Transverse colon (tissue), 4 donors: ENCODE measurements around the gene KHDRBS2. TPM values are rescaled to one million over a fixed set of nuclear protein-coding genes. Genes with fewer than 3 reads are reported as not detected.

Source experiments
- DNase-seq: peaks from one replicate; pipeline ENCODE4 v3.0.0-alpha.2; 2019
- H3K27ac ChIP-seq, 4 donors: fragments of 200-600 bp; sonication (generic); 2 replicates each; pipeline ENCODE4 v1.5.1; 2016 to 2018; ENCODE audit warnings: inconsistent platforms in 4 of 4
- H3K27me3 ChIP-seq: fragments of 200-600 bp; sonication (generic); 2 replicates; pipeline ENCODE4 v1.5.1; 2017; ENCODE audit warnings: inconsistent platforms
- H3K36me3 ChIP-seq, 4 donors: fragments of 200-600 bp; sonication (generic); 2 replicates each; pipeline ENCODE4 v1.5.1; 2017 to 2019; ENCODE audit warnings: inconsistent platforms in 4 of 4
- H3K4me1 ChIP-seq, 4 donors: fragments of 200-600 bp; sonication (generic); 2 replicates each; pipeline ENCODE4 v1.5.1; 2017 to 2020; ENCODE audit warnings: inconsistent platforms in 4 of 4
- H3K4me3 ChIP-seq, 4 donors: fragments of 200-600 bp; sonication (generic); 1 replicate in 1 of 4; 2 replicates in 3 of 4; pipeline versions ENCODE4 v1.5.1 to v1.6.1; 2017 to 2019; ENCODE audit warnings: inconsistent platforms in 4 of 4
- H3K9me3 ChIP-seq, 2 donors: fragments of 200-600 bp; sonication (generic); 2 replicates each; pipeline ENCODE4 v1.5.1; 2017 to 2019; ENCODE audit warnings: inconsistent platforms in 2 of 2
- EP300 ChIP-seq: sonication (generic); formaldehyde crosslinking; IDR thresholded peaks from one replicate; pipeline ENCODE4 v1.6.1; 2017; ENCODE audit warnings: antibody characterized with exemption, low read depth
- POLR2A ChIP-seq: fragments of 450-650 bp; IDR thresholded peaks from one replicate; pipeline ENCODE4 v1.6.1; 2016; ENCODE audit warnings: antibody characterized with exemption, mild to moderate bottlenecking, moderate library complexity
- POLR2AphosphoS5 ChIP-seq, 3 donors: sonication (generic); formaldehyde crosslinking; IDR thresholded peaks; one replicate each; pipeline ENCODE4 v1.6.1; 2016; ENCODE audit warnings: antibody characterized with exemption in 3 of 3
- WGBS, 2 donors: methylation state at CpG; one replicate each; pipeline ENCODE4 v1.1.5; 2018; ENCODE audit warnings: low coverage in 1 of 2; 5-methylcytosine and 5-hydroxymethylcytosine counted together
- in situ Hi-C, 4 donors: fragments of 200-750 bp; cut with MboI; loops; one replicate each; pipeline versions ENCODE4 v1.15.0 to v1.15.1; 2017; ENCODE audit warnings: low sequenced_read_pairs in 3 of 4, low pct_ligation_motif_present in 1 of 4, low pct_unique_long_range_greater_than_20kb in 1 of 4
- intact Hi-C: fragments of 100-400 bp; cut with DNase I; formaldehyde crosslinking; loops from one replicate; pipeline ENCODE4 v1.15.1; 2023; ENCODE audit warnings: low total_unique reads
- total RNA-seq, 4 donors: library from RNA; depleted of rRNA; stranded (reverse); fragments of >200 nt; gene quantifications; one replicate each; pipeline ENCODE4 v1.1.0, GENCODE V29; 2016
- TF ChIP-seq, protein P1 (sequence below), 5 experiments: fragments of 200-600 bp in 3 of 5; fragments of 450-650 bp in 2 of 5; sonication (generic) in 3 of 5; IDR thresholded peaks; 1 replicate in 2 of 5; 2 replicates in 3 of 5; pipeline ENCODE4 v1.5.1; 2016 to 2017; ENCODE audit warnings: antibody characterized with exemption in 5 of 5, inconsistent platforms in 3 of 5, mild to moderate bottlenecking in 2 of 5, moderate library complexity in 1 of 5

KHDRBS2 gene
- total RNA-seq, 4 donors from 2014 or later: 1.6 to 4.5 (median 2.5) TPM

DNA sequence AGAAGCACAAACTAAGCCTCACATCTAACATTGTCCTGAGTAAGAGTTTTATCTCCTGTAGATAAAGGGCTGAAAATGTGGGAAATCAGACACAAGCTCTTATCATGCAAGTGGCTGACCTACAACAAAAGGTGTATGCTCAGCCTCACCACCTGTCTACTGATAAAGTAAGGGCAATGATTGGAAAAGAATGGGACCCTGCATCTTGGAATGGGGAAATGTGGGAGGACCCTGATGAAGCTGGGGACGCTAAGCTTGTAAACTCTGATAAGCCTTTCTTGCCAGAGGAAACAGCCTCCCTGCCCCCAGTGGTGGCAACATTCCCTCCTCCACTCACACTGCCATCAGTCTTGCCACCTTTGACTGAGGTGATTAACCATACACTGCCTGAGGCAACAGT lies 166.6 kb downstream of the KHDRBS2 start:
- Histone ChIP-seq H3K4me3 (no peak overlapping the region), H3K27me3 (no peaks in the 10 kb centered on the region), H3K27ac (no peak overlapping the region), H3K36me3 (no peaks in the 10 kb centered on the region), H3K4me1 (no peaks in the 10 kb centered on the region), H3K9me3 (peaks cover 0 to 13% of the 10 kb centered on the region in 2 donors)
- in situ Hi-C loops (no loop called here), intact Hi-C loops (no loop called here)
- WGBS, 2 donors: 57 to 100% methylated on average over 1 of the region's 1 CpG
- DNase-seq: no peak
- TF ChIP-seq, protein P1, sequence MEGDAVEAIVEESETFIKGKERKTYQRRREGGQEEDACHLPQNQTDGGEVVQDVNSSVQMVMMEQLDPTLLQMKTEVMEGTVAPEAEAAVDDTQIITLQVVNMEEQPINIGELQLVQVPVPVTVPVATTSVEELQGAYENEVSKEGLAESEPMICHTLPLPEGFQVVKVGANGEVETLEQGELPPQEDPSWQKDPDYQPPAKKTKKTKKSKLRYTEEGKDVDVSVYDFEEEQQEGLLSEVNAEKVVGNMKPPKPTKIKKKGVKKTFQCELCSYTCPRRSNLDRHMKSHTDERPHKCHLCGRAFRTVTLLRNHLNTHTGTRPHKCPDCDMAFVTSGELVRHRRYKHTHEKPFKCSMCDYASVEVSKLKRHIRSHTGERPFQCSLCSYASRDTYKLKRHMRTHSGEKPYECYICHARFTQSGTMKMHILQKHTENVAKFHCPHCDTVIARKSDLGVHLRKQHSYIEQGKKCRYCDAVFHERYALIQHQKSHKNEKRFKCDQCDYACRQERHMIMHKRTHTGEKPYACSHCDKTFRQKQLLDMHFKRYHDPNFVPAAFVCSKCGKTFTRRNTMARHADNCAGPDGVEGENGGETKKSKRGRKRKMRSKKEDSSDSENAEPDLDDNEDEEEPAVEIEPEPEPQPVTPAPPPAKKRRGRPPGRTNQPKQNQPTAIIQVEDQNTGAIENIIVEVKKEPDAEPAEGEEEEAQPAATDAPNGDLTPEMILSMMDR (IDR thresholded peaks at IDR 0.05): no peak
- no peak for TF ChIP-seq EP300
- TF ChIP-seq POLR2A: no peak
- TF ChIP-seq POLR2AphosphoS5 (IDR thresholded peaks at IDR 0.05): no peak

GRCh38 chr6:62103186-62103859 lies 182.7 kb downstream of the KHDRBS2 start:
- intact Hi-C loops: no loop called here
- in situ Hi-C loops: no loop called here
- TF ChIP-seq EP300 (no peak), POLR2AphosphoS5 (IDR thresholded peaks at IDR 0.05) (no peak)
- TF ChIP-seq, protein P1 (IDR thresholded peaks at IDR 0.05): no peak
- DNase-seq: no peak
- Histone ChIP-seq H3K27ac (no peak overlapping the region), H3K9me3 (no peaks in the 10 kb centered on the region), H3K4me1 (no peaks in the 10 kb centered on the region), H3K36me3 (no peaks in the 10 kb centered on the region), H3K4me3 (no peak overlapping the region), H3K27me3 (no peaks in the 10 kb centered on the region)
- 85 to 88% methylated on average over 4 to 5 of the region's 8 CpGs for WGBS, 2 donors

DNA sequence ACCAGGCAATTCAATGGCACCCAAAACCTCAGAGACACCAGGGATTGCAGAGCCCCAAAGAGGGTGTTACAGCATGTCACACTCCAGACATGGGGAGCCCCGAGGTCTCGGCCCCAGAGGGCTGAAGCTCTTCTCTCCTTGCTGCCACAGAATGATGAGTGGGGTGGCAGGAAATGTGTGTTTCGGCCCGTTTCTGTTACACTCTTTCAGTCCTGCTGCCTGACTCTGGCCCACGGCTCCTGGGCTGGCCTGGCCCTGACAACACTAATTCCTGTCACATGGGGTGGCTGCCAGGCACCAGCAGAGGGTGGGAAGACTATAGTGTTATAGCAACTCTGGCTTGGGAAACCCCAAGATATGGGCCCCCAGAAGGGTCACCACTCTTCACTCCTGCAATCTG lies 183.6 kb downstream of the KHDRBS2 start:
- 90% methylated on average over 5 of the region's 5 CpGs; no CpG with 5 or more reads in 1 of the 2 donors for WGBS, 2 donors
- in situ Hi-C loops (no loop called here), intact Hi-C loops (no loop called here)

DNA sequence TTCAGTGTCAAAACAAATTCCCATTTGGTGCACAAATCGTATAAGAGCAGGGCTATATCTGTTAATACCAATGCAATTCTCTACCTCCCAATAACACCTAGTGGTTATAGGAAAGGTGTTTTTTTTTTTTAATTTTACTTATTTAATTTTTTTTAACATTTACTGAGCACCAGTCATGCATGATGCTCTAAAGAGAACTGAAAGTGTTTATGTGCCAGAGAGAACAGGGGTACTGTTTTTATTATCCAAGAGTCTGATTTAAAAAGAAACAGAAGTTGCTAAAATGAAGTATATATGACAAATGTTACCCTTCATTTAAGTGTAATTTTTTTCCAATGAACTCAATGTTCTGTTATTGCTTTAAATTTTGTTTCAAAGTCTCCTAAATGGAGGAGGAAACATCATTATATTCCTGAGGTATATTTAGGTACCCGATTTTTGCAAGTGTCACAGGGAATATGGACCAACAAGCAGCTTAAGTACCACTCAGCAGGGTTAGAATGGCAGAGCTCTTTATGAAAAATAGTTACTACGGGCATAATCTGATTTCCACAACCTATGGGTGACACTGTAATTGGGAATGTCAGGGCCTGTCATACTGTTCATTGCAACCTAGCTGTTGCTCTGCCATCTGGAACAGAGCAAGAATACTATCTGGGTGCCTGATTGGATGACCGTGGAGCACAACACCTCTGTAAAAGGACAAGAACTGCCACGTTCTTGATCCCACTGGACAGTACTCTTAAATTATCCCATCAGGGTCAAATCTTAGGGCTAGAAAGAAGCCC lies 195.4 kb downstream of the KHDRBS2 start:
- Histone ChIP-seq H3K27ac (no peak overlapping the region), H3K4me1 (no peaks in the 10 kb centered on the region), H3K27me3 (no peaks in the 10 kb centered on the region), H3K4me3 (no peak overlapping the region), H3K36me3 (no peaks in the 10 kb centered on the region), H3K9me3 (no peaks in the 10 kb centered on the region)
- no peak for DNase-seq
- TF ChIP-seq POLR2A: no peak
- TF ChIP-seq POLR2AphosphoS5 (IDR thresholded peaks at IDR 0.05): no peak
- TF ChIP-seq, protein P1 (IDR thresholded peaks at IDR 0.05): no peak
- no peak for TF ChIP-seq EP300
- in situ Hi-C loops: no loop called here
- intact Hi-C loops: no loop called here
- WGBS, 2 donors: 76 to 77% methylated on average over 3 to 5 of the region's 5 CpGs

More for the DNA sequence above, 183.6 kb downstream of the KHDRBS2 start:
- H3K4me1 ChIP-seq: no peaks in the 10 kb centered on the region
- DNase-seq: no peak
- no peaks in the 10 kb centered on the region for H3K36me3 ChIP-seq
- TF ChIP-seq POLR2A (no peak), EP300 (no peak), POLR2AphosphoS5 (IDR thresholded peaks at IDR 0.05) (no peak)
- TF ChIP-seq, protein P1 (IDR thresholded peaks at IDR 0.05): no peak
- H3K4me3 ChIP-seq: no peak overlapping the region
- no peak overlapping the region for H3K27ac ChIP-seq
- H3K27me3 ChIP-seq: no peaks in the 10 kb centered on the region
- no peaks in the 10 kb centered on the region for H3K9me3 ChIP-seq
